Skeletal muscle satellite cell (primary cell): ENCODE measurements around the gene SUN1.

ENCODE experiments used
- H3K27me3 ChIP-seq: 2 replicates; pipeline ENCODE4 v1.7.0; 2013; ENCODE audit warnings: low read length; ENCODE audit not compliant: control insufficient read depth, insufficient read depth
- H3K36me3 ChIP-seq: 2 replicates; pipeline ENCODE4 v1.7.0; 2013; ENCODE audit warnings: mild to moderate bottlenecking, control low read depth, low read length; ENCODE audit not compliant: insufficient read depth
- H3K4me1 ChIP-seq: 2 replicates; pipeline ENCODE4 v1.7.0; 2013; ENCODE audit warnings: low read length; ENCODE audit not compliant: control insufficient read depth, insufficient read depth
- H3K4me2 ChIP-seq: 2 replicates; pipeline ENCODE4 v1.7.0; 2013; ENCODE audit warnings: mild to moderate bottlenecking, low read length
- H3K4me3 ChIP-seq: 2 replicates; pipeline ENCODE4 v1.7.0; 2013; ENCODE audit warnings: low read length
- H3K9ac ChIP-seq: 2 replicates; pipeline ENCODE4 v1.7.0; 2013; ENCODE audit warnings: mild to moderate bottlenecking, low read depth, low read length, moderate library complexity
- H3K9me3 ChIP-seq: replicated peaks from 2 replicates; pipeline ENCODE4 v1.7.0; 2013; ENCODE audit warnings: mild to moderate bottlenecking, control low read depth, low read length

Gene SUN1

GRCh38 chr7:891805-892204 lies 59.5 kb downstream of the SUN1 start:
- no peak overlapping the region for H3K9ac ChIP-seq
- no peak overlapping the region for H3K4me2 ChIP-seq
- H3K9me3 ChIP-seq, result no peaks in the 10 kb centered on the region
- no peak overlapping the region for H3K4me3 ChIP-seq
- H3K27me3 ChIP-seq, result no peaks in the 10 kb centered on the region
- no peaks in the 10 kb centered on the region for H3K4me1 ChIP-seq
- H3K36me3 ChIP-seq, result peaks cover 61% of the 10 kb centered on the region

GRCh38 chr7:892648-893593 lies 60.6 kb downstream of the SUN1 start:
- H3K4me1 ChIP-seq, result no peaks in the 10 kb centered on the region
- no peak overlapping the region for H3K4me3 ChIP-seq
- no peaks in the 10 kb centered on the region for H3K9me3 ChIP-seq
- no peak overlapping the region for H3K4me2 ChIP-seq
- H3K36me3 ChIP-seq, result peaks cover 56% of the 10 kb centered on the region
- no peaks in the 10 kb centered on the region for H3K27me3 ChIP-seq
- no peak overlapping the region for H3K9ac ChIP-seq

- Histone ChIP-seq H3K27me3 (no peaks in the 10 kb centered on the region), H3K9ac (no peak overlapping the region), H3K4me1 (no peaks in the 10 kb centered on the region), H3K4me2 (no peak overlapping the region), H3K9me3 (no peaks in the 10 kb centered on the region), H3K4me3 (no peak overlapping the region), H3K36me3 (peaks cover 53% of the 10 kb centered on the region)
Observed at GRCh38 chr7:893686-894085, 61.4 kb downstream of the SUN1 start.

GRCh38 chr7:894164-894867 lies 62.0 kb downstream of the SUN1 start:
- Histone ChIP-seq H3K9ac (no peak overlapping the region), H3K27me3 (no peaks in the 10 kb centered on the region), H3K4me3 (no peak overlapping the region), H3K9me3 (no peaks in the 10 kb centered on the region), H3K4me2 (no peak overlapping the region), H3K4me1 (no peaks in the 10 kb centered on the region), H3K36me3 (peaks cover 49% of the 10 kb centered on the region)

- Histone ChIP-seq H3K4me3 (no peak overlapping the region), H3K9ac (no peak overlapping the region), H3K27me3 (no peaks in the 10 kb centered on the region), H3K4me2 (no peak overlapping the region), H3K9me3 (no peaks in the 10 kb centered on the region), H3K4me1 (no peaks in the 10 kb centered on the region), H3K36me3 (peaks cover 49% of the 10 kb centered on the region)
Observed at GRCh38 chr7:894927-895450, 62.7 kb downstream of the SUN1 start.

GRCh38 chr7:895451-896052 lies 63.3 kb downstream of the SUN1 start:
- no peak overlapping the region for H3K9ac ChIP-seq
- H3K4me1 ChIP-seq, result no peaks in the 10 kb centered on the region
- H3K4me2 ChIP-seq, result no peak overlapping the region
- no peaks in the 10 kb centered on the region for H3K9me3 ChIP-seq
- no peaks in the 10 kb centered on the region for H3K27me3 ChIP-seq
- H3K36me3 ChIP-seq, result peaks cover 49% of the 10 kb centered on the region
- no peak overlapping the region for H3K4me3 ChIP-seq

- H3K9me3 ChIP-seq, result no peaks in the 10 kb centered on the region
- H3K36me3 ChIP-seq, result peaks cover 49% of the 10 kb centered on the region
- peaks cover 4% of the 10 kb centered on the region for H3K4me1 ChIP-seq
- H3K27me3 ChIP-seq, result no peaks in the 10 kb centered on the region
- H3K4me3 ChIP-seq, result no peak overlapping the region
- H3K4me2 ChIP-seq, result no peak overlapping the region
- no peak overlapping the region for H3K9ac ChIP-seq
Observed at GRCh38 chr7:896346-897075, 64.2 kb downstream of the SUN1 start.

- no peak overlapping the region for H3K9ac ChIP-seq
- H3K27me3 ChIP-seq, result no peaks in the 10 kb centered on the region
- H3K9me3 ChIP-seq, result no peaks in the 10 kb centered on the region
- peaks cover 4% of the 10 kb centered on the region for H3K4me1 ChIP-seq
- no peak overlapping the region for H3K4me3 ChIP-seq
- no peak overlapping the region for H3K4me2 ChIP-seq
- H3K36me3 ChIP-seq, result peaks cover 44% of the 10 kb centered on the region
Observed at GRCh38 chr7:897086-897485, 64.8 kb downstream of the SUN1 start.

- H3K4me2 ChIP-seq, result no peak overlapping the region
- H3K4me1 ChIP-seq, result peaks cover 4% of the 10 kb centered on the region
- H3K9me3 ChIP-seq, result no peaks in the 10 kb centered on the region
- no peak overlapping the region for H3K9ac ChIP-seq
- H3K4me3 ChIP-seq, result no peak overlapping the region
- H3K36me3 ChIP-seq, result peaks cover 36% of the 10 kb centered on the region
- no peaks in the 10 kb centered on the region for H3K27me3 ChIP-seq
Observed at GRCh38 chr7:897771-898376, 65.6 kb downstream of the SUN1 start.

- Histone ChIP-seq H3K9ac (no peak overlapping the region), H3K36me3 (peaks cover 33% of the 10 kb centered on the region), H3K9me3 (no peaks in the 10 kb centered on the region), H3K4me2 (no peak overlapping the region), H3K4me3 (no peak overlapping the region), H3K4me1 (peaks cover 4% of the 10 kb centered on the region), H3K27me3 (no peaks in the 10 kb centered on the region)
Observed at GRCh38 chr7:898460-898854, 66.2 kb downstream of the SUN1 start.
